Lower lobe of right lung (tissue), 2 donors: ENCODE data around the gene MAGI2. TPM values are rescaled to one million over a fixed set of nuclear protein-coding genes. Genes with fewer than 3 reads are reported as not detected.

ENCODE experiments used
- ATAC-seq, 2 donors: fragments of 200-7000 bp; cut with Tn5 transposase; one replicate each; pipeline ENCODE4 v1.9.1; 2020 to 2022; ENCODE audit warnings: mild to moderate bottlenecking in 2 of 2, moderate library complexity in 2 of 2
- DNase-seq: peaks from one replicate; pipeline ENCODE4 v3.0.0-alpha.2; 2020
- H3K27ac ChIP-seq: fragments of 200-600 bp; one replicate; pipeline ENCODE4 v1.8.0; 2022
- H3K27me3 ChIP-seq: fragments of 200-600 bp; one replicate; pipeline ENCODE4 v1.8.0; 2022; ENCODE audit warnings: low read depth
- H3K36me3 ChIP-seq: fragments of 200-600 bp; one replicate; pipeline ENCODE4 v1.8.0; 2022; ENCODE audit warnings: mild to moderate bottlenecking
- H3K4me1 ChIP-seq: fragments of 200-600 bp; one replicate; pipeline ENCODE4 v1.8.0; 2022
- H3K4me3 ChIP-seq: fragments of 200-600 bp; one replicate; pipeline ENCODE4 v1.8.0; 2022; ENCODE audit warnings: mild to moderate bottlenecking
- H3K9me3 ChIP-seq: fragments of 200-600 bp; one replicate; pipeline ENCODE4 v1.8.0; 2022
- intact Hi-C: fragments of 100-400 bp; cut with DNase I; formaldehyde crosslinking; loops from one replicate; pipeline ENCODE4 v1.11.0; 2022
- total RNA-seq: library from RNA; stranded (reverse); fragmentation: NEBNext Ultra II Directional; extraction: Animal tissue kit (Norgen Biotek cat#: 25700); gene quantifications from one replicate; pipeline ENCODE4 v1.2.1, GENCODE V29; 2021
- TF ChIP-seq, protein P1 (sequence below): fragments of 200-600 bp; IDR thresholded peaks from one replicate; pipeline ENCODE4 v1.8.0; 2022; ENCODE audit warnings: antibody characterized with exemption, mild to moderate bottlenecking
- donor health status: DM: no; HTN: yes; CAD: no; lungs with severe emphysema.

The MAGI2 gene
- total RNA-seq, 1 donor from 2014 or later, result 15.3 TPM

DNA sequence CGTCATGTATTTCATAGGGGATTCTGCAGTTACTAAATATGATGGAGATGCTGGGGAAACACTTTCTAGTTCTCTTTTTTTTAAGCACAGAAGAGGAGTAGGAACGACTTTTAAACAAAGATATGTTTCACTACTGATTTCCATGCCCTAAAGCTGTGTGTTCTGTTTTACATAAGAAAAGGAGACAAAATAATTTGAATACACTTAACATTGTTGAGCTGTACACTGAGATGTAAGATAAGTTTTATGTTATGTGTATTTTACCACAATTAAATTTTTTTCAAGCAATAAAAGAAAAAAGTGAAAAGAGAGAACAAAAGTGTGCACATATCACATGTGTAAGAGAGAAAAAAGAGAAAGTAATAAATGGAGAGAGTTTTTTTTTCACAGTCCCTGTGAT is 1246.7 kb downstream of the MAGI2 start:
- no peak overlapping the region for H3K27ac ChIP-seq
- no peak for ATAC-seq
- intact Hi-C loops, result no loop called here

DNA sequence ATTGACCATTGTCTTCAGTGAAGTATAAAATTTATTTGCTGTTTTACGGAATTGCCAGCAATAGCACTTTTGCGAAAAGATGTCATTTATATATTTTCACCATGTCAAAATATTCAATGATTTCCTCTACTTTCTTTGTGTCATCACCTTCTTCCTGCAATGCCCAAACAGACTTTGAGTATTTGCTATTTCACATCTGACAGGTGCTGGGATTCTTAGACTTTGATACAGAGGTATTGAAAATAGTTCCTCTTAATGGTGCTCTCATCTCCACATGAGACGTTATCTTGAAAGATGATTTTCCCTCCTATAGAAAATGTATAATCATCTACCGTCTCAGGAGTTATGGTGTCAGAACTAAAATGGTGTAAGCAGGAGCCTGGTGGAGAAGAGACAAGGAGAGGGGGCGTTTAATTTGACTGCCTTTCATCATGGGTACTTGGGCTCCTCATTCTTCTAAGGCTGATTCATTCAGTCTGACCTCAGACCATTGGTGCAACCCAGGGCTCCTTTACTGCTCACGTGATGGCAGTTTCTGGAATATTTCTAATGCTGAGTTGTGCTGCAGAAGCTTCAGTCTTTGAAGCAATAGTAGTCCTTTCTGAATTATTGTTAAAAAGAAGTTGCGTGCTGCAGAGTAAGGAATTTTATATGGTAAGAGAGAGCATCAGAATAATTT is 1250.3 kb downstream of the MAGI2 start:
- intact Hi-C loops, result no loop called here
- TF ChIP-seq, protein P1, sequence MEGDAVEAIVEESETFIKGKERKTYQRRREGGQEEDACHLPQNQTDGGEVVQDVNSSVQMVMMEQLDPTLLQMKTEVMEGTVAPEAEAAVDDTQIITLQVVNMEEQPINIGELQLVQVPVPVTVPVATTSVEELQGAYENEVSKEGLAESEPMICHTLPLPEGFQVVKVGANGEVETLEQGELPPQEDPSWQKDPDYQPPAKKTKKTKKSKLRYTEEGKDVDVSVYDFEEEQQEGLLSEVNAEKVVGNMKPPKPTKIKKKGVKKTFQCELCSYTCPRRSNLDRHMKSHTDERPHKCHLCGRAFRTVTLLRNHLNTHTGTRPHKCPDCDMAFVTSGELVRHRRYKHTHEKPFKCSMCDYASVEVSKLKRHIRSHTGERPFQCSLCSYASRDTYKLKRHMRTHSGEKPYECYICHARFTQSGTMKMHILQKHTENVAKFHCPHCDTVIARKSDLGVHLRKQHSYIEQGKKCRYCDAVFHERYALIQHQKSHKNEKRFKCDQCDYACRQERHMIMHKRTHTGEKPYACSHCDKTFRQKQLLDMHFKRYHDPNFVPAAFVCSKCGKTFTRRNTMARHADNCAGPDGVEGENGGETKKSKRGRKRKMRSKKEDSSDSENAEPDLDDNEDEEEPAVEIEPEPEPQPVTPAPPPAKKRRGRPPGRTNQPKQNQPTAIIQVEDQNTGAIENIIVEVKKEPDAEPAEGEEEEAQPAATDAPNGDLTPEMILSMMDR, result no peak
- no peak for DNase-seq
- Histone ChIP-seq H3K27me3 (no peaks in the 10 kb centered on the region), H3K4me1 (no peaks in the 10 kb centered on the region), H3K36me3 (no peaks in the 10 kb centered on the region), H3K9me3 (no peaks in the 10 kb centered on the region), H3K27ac (no peak overlapping the region), H3K4me3 (no peak overlapping the region)
- no peak for ATAC-seq

More for the DNA sequence above, 1246.7 kb downstream of the MAGI2 start:
- no peaks in the 10 kb centered on the region for H3K36me3 ChIP-seq
- H3K4me3 ChIP-seq, result no peak overlapping the region
- TF ChIP-seq, protein P1, result no peak
- DNase-seq, result no peak
- no peaks in the 10 kb centered on the region for H3K4me1 ChIP-seq
- H3K27me3 ChIP-seq, result no peaks in the 10 kb centered on the region
- H3K9me3 ChIP-seq, result no peaks in the 10 kb centered on the region

DNA sequence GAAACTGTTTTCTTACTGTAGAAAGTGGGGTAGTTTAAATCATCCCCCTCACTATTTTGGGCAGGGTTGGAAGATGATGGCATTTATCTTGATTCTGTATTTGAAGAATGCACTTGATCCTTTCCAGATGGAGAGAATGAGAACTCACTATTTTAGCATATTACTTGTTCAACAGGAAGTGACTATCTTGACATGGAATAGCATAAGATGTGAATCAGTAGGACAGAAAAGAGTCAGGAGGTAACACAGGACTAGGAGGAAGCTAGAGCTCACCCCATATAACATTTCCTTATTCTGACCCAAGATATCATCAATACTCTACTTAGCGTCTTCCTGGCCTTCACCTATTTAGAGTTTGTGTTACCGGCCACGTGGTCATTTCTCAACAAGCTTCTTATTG is 1254.7 kb downstream of the MAGI2 start:
- H3K9me3 ChIP-seq, result no peaks in the 10 kb centered on the region
- ATAC-seq (no peak), DNase-seq (no peak)
- intact Hi-C loops, result no loop called here
- H3K4me3 ChIP-seq, result no peak overlapping the region
- TF ChIP-seq, protein P1, result no peak
- no peaks in the 10 kb centered on the region for H3K4me1 ChIP-seq
- no peaks in the 10 kb centered on the region for H3K27me3 ChIP-seq
- no peak overlapping the region for H3K27ac ChIP-seq
- no peaks in the 10 kb centered on the region for H3K36me3 ChIP-seq

DNA sequence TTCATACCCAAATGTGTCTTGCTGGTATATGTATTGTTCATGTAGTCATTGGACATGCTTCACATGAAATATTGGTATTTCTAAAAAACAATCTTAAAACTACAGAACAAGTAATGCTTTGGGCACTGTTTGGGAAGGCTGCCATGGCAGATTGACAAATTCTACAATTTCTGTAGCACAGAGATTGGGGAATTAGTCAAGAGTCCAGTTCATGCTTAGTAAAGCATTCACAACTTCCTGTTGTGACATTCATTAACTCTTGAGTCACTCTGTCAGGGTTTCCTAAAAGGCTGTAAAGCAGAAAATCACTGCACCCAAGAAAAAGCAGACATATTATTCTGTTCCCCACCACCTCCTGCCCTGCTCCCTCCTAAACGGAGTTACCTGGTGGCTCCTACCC is 1256.0 kb downstream of the MAGI2 start:
- H3K9me3 ChIP-seq, result no peaks in the 10 kb centered on the region
- ATAC-seq (no peak), DNase-seq (no peak)
- intact Hi-C loops, result no loop called here
- H3K4me1 ChIP-seq, result no peaks in the 10 kb centered on the region
- H3K27me3 ChIP-seq, result no peaks in the 10 kb centered on the region
- H3K27ac ChIP-seq, result no peak overlapping the region
- H3K36me3 ChIP-seq, result no peaks in the 10 kb centered on the region
- no peak overlapping the region for H3K4me3 ChIP-seq
- TF ChIP-seq, protein P1, result no peak

DNA sequence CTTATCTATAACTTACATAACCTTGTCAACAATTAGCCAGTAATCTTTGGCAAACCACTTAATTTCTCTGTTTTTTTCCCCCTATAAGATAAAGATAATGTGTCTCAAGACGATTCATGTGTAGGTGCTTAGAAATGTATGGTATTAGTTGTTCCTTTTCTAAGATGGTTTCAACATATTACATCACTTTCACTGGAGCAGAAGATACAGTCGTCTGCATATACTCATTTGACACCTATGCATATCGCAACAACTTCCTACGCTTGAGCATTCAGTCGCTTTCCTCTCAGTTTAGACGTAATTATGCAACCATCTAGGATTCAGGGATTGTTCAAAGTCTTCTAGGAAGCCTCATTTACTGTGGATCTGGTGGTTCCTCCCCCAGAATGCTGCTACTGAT is 1258.2 kb downstream of the MAGI2 start:
- Histone ChIP-seq H3K27me3 (no peaks in the 10 kb centered on the region), H3K4me3 (no peak overlapping the region), H3K27ac (no peak overlapping the region), H3K4me1 (no peaks in the 10 kb centered on the region), H3K9me3 (no peaks in the 10 kb centered on the region), H3K36me3 (no peaks in the 10 kb centered on the region)
- intact Hi-C loops, result no loop called here
- TF ChIP-seq, protein P1, result no peak
- DNase-seq (no peak), ATAC-seq (no peak)
